Epithelial cell of prostate (primary cell): ENCODE results near the gene PLA2G3.
"Not testable (repeated sequence)": the region's sequence is repeated elsewhere in the genome, so short reads cannot be mapped to it uniquely, and the experiment has no call there.

Experiments
- DNase-seq: peaks from one replicate; pipeline ENCODE4 v3.0.0-alpha.2; 2011; ENCODE audit warnings: low read depth, low spot score
- H3K27ac ChIP-seq: fragments of 450-650 bp; 2 replicates; pipeline ENCODE4 v1.5.1; 2017; ENCODE audit warnings: mild to moderate bottlenecking

PLA2G3 gene

DNA sequence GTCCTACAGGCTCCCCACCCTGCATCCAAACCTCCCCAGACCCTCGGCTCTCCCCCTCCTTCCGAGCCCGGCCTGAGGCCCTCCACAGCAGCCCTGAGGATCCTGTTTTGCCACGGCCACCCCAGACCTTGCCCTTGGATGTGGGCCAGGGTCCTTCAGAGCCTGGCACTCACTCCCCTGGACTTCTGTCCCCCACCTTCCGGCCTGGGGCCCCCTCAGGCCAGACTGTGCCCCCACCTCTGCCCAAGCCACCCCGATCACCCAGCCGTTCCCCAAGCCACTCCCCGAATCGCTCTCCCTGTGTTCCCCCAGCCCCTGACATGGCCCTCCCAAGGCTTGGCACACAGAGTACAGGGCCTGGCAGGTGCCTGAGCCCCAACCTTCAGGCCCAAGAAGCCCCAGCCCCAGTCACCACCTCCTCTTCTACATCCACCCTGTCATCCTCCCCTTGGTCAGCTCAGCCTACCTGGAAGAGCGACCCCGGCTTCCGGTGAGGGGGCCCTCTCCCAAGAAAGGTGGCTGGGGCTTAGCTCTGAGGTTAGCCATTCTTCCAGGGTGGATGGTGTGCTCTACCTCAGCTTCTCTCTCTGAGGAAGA lies 14.7 kb downstream of the PLA2G3 start:
- DNase-seq = no peak

DNA sequence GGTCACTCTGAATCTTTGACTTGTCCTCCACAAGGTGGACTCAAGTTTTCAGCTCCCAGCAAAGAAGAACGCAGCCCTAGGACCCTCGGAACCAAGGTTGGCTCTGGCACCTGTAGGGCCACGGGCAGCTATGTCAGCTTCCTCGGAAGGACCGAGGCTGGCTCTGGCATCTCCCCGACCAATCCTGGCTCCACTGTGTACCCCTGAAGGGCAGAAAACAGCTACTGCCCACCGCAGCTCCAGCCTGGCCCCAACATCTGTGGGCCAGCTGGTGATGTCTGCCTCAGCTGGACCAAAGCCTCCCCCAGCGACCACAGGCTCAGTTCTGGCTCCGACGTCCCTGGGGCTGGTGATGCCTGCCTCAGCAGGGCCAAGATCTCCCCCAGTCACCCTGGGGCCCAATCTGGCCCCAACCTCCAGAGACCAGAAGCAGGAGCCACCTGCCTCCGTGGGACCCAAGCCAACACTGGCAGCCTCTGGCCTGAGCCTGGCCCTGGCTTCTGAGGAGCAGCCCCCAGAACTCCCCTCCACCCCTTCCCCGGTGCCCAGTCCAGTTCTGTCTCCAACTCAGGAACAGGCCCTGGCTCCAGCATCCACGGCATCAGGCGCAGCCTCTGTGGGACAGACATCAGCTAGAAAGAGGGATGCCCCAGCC lies 15.4 kb downstream of the PLA2G3 start:
- H3K27ac ChIP-seq = no peak overlapping the region
- DNase-seq = no peak

More for the DNA sequence above, 14.7 kb downstream of the PLA2G3 start:
- no peak overlapping the region for H3K27ac ChIP-seq

DNA sequence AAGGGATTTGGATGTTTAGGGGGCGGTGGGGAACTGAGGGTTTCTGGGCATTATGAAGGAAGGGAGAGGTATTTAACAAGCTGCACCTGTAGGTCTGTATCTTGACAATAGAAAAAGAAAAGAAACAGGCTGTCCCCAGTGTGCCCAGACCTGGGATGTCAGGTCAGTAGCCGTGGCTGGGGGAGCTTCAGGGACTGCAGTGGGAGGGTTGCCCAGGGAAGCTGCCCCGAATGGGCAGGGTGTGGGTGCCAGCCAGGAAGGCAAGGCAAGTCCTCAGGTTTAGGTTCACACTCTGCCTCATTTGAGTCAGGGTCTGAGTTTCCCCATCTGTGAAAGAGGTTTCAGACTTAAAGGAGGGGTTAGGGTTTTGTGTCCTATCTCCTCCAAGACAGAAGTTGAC lies 16.0 kb downstream of the PLA2G3 start:
- DNase-seq = no peak
- H3K27ac ChIP-seq = no peak overlapping the region

DNA sequence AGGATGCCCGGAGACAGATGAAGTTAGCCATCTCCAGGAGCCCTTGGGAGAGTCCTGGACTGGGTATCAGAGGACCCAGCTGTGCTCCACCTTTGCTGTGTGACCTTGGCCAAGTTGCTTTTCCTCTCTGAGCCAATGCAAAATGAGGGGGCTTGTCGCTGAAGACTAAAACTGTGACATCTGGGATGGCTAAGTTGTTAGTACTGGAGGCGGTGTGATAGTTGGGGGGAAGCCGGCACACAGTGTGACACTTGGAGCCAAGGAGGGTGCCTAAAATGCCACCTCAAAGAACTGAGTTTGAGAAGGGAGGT lies 17.1 kb downstream of the PLA2G3 start:
- DNase-seq = no peak
- H3K27ac ChIP-seq = no peak overlapping the region

DNA sequence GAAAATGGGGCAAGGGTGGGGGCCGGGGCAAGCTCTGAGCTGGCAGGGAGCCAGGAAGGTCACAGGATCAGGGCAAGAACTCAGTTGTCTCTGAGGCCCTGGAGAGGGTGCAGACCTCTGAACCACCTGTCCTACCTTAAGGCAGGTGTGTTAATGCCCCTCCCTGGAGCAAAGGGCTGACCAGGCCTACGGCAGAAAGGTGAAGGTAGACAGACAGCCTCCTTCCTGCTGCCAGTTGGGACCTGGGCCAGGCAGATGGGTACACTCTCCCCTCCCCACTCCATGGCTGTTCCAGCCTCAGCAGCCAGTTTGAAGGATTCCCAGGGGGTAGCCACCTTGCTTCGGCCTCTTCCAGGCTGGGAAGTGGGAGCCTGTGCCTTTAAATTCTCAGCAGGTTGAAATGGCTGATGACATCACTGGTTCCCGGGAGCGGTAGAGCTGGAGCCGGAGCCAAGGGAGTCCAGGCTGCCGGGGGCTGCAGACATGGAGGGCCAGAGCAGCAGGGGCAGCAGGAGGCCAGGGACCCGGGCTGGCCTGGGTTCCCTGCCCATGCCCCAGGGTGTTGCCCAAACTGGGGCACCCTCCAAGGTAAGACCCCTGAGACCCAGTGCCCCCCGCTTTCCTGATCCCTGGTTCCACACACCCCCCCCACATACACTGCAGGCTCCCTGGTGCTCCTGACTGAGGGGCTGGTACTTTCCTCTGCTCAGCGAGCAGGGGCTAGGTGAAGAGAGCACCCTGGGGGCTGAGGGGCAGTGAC lies 17.6 kb downstream of the PLA2G3 start, which contains the start of gene INPP5J:
Gene INPP5J, plus strand, starts transcription at position 435 of the 760 bp plus-strand sequence. Its CDS starts 49 bp downstream, at position 484.
- no peak for DNase-seq
- no peak within 1 kb of the TSS for H3K27ac ChIP-seq

DNA sequence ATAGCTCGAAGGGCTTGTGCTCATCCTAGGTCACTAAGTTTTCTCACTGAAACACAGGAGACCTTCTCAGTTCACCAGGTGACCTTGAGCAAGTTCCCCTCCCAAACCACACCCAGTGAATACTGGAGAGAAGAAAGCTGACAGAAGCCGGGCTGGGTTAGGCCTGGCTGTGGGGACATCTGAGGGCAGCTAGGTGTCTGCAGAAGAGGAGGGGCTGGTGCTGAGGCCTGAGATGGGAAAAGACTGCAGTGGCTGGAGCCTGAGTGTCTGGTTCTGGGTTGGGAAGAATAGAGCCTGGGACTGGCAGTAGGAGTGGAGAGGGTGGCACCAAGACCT lies 18.1 kb downstream of the PLA2G3 start:
- DNase-seq = no peak
- no peak overlapping the region for H3K27ac ChIP-seq

DNA sequence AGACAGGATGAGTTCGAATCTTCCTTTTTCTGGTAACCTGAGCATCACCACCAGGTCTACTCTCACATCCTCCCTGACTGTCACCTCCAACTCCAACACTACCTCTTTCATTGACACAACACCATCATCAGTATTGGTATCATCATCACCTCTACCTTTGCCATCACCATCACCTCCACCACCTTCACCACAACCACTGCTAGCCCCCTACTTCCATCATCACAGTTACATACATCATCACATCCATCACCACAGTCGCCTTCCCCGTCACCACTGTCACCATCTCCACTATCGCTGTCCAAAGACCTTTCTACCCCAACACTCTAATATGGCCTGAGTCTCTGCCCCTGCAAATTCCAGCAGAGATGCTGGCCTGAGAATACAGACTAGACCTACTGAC lies 18.9 kb downstream of the PLA2G3 start:
- no peak for DNase-seq
- H3K27ac ChIP-seq = no peak overlapping the region

DNA sequence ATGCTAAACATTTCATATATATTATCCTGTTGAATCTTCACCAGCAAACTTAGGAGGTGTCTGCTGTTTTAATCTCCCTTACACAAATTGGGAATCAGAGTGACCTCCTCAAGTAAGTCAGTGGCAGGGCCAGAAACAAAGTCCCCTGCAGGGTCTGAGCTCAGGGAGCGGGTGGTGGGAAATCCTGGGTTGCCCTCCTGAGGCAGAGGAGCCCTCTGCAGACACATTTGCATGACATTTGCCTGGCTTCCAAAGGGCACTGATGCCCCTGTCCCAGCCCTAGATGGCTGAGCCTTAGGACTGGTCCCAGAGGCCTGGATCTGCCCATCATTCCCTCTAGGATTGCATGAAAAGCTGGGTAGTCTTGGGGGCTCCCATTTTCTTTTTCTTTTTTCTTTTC lies 19.7 kb downstream of the PLA2G3 start:
- no peak for DNase-seq
- no peak overlapping the region for H3K27ac ChIP-seq

DNA sequence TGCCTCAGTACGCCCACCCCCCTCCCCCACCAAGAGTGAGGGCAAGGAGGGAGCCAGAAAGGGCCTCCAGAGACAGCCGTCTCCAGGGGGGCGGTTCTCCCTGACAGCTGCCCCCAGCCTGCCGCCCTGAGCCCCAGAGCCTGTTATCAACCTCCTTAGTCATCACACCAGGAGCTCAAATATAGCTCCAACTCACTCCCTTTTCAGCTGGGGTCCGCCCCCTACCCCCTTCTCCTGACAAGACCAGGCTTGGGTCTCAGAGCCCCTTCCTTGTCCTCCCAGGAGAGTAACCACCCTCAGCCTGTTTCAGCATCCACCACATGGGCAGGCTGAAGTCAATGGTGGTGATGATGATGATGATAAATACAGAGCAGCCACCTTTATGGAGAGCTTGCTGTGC lies 20.1 kb downstream of the PLA2G3 start:
- no peak for DNase-seq
- no peak overlapping the region for H3K27ac ChIP-seq

DNA sequence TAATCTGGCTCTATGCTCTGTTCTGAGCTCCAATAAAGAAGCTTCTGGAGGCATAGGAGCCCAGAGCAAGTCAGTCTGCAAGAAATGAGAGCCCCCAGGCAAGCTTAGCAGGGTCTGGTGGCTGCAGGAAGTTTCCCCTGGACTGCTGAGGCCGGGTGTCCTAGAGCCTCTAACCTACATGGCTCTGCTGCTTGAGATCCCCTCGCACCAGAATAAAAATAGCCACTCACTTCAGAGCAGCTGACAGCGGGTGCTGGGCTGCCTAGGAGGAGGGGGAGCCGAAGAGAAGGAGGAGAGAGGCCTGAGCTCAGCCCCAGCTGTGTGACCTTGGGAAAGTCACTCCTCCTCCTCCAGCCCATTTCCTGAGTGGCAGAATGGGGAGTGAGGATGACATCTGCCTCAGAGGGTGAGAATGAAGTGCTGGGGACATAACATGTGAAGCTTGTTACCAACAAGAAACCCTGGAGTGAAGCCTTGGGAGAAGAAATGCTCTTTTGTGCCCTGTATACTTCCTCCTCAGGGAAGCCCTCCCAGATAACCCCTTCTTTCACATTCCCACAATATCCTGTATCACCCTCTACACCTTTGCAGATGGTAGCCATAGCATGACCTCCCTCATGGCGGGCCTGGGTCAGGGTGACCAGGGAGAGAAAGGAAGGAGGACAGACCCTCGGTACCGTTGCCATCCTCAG lies 21.1 kb downstream of the PLA2G3 start:
- no peak overlapping the region for H3K27ac ChIP-seq
- DNase-seq = no peak

DNA sequence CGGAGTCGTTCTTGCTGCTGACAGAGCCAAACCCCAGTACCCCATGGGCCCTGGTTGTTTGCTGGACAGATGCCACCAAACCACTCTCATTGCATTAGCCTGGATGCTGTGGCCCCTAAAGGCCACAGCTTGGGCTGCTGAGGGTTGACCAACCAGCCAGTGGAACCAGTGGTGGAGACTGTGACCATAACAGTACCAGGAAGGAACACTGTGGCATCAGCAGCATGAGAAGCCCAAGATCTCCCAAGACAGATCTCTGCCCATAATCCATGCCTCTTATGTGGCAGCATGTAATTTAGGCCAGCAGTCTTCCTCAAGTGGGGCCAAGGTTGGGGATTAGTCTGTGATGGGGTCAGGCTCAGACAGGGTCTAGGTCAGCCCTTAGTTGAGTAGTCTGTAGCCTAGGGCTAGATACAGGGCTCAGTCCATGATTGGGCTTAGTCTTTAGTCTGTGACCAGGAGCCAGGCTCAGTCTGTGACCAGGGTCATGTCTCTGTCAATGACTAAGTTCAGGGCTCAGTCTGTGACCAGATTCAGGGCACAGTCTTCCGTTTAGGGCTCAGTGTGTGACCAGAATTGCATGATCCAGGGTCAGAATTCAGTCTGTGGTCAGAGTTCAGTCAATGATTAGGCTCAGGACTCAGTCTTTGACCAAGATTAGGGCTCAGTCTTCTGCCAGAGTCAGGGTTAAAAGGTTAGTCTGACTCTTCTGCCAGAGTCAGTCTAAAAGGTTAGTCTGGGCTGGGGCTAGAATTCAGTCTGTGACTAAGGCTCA lies 22.1 kb downstream of the PLA2G3 start:
- no peak overlapping the region for H3K27ac ChIP-seq
- no peak for DNase-seq

DNA sequence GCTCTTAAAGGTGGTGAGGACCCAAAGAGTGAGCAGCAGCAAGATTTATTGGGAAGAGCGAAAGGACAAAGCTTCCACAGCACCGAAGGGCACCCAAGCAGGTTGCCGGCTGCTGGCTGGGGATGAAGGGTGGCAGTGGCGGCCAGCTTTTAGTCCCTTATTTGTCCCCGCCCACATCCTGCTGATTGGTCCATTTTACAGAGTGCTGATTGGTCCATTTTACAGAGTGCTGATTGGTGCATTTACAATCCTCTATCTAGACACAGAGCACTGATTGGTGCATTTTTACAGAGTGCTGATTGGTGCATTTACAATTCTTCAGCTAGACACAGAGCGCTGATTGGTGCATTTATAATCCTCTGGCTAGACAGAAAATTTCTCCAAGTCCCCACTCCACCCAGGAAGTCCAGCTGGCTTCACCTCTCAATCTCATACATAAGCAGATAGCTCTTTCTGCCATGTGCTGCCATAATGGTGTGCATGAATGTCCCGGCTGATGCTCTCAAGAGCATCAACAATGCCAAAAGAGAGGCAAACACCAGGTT lies 27.7 kb downstream of the PLA2G3 start:
- DNase-seq, H3K27ac ChIP-seq: not testable (repeated sequence)

DNA sequence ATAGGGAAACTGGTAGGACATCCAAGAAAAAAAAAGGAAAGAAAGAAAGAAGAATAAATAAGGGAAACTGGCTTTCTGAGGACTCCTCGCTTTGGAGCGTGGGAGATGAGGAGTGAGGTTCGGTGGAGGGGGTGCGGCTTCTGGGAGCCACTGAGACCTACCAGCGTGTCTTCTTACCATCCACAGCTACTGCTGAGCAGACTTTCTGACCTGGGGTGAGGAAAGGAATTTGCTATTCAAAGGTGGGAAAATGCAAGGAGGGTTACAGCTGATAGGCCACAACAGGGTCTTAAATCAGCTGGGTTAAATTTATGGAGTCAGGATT lies 32.5 kb downstream of the PLA2G3 start:
- peak overlapping the region; percentile 18 for H3K27ac ChIP-seq
- DNase-seq = no peak

DNA sequence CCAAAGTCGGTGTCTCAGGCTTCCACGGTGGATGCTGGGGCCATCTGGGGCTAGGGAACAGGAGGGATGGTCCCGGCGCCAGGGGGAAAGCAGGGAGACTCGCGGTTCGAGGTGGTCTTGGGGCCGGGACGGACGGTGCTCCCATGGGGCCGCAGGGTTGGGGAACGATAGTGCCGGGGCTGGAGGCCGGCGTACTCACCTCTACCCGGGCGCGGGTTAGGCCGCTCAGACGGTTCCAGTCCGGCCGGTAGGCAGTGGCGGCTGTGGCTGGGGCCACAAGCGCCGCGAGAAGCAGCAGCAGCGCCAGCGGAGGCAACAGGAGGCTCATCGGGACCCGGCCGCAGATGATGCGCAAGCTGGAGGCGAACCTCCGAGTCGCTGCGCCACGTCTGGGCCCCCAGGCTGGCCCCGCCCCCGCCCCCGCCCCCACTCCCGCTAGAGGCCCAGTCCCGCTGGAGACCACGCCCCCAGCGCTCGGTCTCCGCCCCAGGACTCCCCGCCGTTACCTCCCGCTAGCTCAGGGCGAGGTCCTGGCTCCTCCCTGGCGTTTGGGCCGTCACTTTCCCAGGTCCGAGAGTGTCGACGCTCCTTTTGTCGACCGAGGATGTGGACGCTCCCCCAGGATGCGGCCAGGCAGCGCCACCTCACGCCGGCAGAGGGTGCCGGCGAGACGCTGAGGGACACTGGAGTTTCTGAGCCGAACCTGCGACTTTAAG lies 33.0 kb downstream of the PLA2G3 start, which contains the start of gene SELENOM:
Gene SELENOM, minus strand, starts transcription at position 391 of the 716 bp plus-strand sequence. Its CDS starts 63 bp downstream, at position 328.
- H3K27ac ChIP-seq = peak within 1 kb of the TSS; percentile 63
- DNase-seq = peak; percentile 79

DNA sequence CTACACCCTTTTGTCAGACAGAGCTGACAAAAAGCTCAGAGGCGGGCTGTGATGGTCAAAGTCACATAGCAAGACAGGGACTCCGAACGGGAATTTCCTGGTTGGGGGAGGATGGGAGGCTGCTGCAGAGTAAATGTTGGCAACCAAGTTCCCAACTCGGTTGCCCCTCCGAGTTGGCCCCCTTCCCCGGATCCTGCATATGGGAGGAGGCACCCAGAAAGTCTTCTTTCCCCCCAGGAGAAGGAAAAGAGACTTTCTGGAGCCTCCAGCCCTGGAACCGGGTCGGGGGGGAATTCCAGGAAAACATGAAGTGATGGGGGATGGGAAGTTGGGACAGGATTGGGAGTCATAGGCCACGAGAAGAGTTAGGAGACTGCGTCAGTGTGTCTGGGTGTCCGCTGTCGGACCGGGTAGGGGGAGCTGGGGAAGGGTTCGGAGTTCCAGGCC lies 33.6 kb downstream of the PLA2G3 start:
- DNase-seq = no peak
- peak overlapping the region; percentile 63 for H3K27ac ChIP-seq

DNA sequence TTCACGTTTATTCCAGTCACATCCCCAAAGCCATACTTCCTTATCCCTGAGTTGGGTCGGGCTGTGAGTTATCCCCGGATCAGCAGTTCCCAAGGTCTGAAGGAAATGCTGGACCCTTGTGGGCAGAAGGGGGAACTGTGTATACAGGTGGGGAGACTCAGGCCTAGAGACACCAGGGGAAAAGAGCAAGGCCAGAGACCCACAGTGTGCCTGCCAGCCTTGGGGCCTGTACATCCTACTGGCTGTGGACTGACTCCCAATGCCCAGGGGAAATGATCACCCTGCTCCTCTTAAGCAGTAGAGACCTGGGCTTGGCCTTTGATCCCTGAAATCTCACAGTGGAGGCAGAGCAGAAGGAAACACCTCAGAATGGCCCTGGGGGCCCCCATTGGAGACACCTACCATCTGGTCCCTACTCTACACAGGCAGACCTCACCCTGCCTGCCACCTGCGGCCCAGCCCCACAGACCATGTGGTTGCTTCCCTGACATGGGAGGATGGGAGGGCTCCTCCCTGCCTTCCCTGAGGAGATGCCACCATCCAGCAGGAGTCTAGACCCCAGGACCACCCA lies 34.2 kb downstream of the PLA2G3 start:
- DNase-seq = no peak
- H3K27ac ChIP-seq = peak overlapping the region; percentile 63

DNA sequence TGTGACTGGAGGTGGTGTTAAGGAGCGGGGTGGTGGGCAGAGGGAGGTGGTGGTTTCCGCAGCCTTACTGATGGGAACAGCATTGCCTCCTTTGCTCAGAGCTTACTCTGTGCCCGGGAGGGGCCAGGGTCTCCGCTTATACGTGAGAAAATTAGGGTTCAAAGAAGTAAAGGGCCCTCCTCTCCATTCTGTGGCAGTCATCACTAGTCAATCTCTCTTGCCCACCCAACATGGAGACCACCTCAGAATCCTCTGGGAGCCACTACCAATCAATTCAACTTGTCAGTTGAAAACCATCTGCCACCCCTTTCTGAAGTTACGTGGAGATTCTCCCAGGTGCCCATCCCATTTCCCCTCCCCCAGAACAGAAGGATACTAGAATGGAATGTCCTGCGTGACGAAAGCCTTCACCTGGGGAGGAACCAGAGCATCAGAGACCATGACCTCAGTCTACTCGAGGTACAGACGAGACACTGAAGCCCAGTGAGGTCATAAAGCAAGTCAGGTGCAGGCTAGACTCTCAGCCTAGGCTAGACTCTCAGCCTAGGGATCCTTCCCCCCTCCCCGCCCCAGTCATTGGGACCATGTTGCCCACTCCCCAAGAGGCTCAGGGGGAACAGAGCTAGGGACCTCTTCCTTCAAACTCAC lies 34.9 kb downstream of the PLA2G3 start:
- DNase-seq = no peak
- peak overlapping the region; percentile 63 for H3K27ac ChIP-seq

DNA sequence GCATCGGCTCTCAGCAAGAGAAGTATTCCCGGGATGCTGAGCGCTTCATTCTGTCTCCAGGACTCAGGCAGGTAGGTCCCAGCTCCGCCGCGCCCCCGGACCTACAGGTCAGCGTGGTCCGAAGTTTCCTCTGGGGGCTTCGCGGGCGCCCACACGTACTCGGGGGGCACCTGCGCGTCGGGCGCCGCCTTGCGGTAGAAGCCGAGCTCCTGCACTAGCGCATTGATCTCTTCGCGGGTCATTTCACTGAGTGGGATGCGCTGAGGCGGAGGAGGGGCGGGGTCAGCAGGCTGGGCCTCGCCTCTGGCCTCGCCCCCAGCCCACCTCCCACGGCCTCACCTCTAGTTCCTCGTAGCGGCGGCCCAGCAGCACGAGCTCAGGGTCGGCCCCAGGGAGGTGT lies 35.4 kb downstream of the PLA2G3 start:
- H3K27ac ChIP-seq = no peak overlapping the region
- DNase-seq = no peak
